Astrocyte (in vitro differentiated cells and primary cell): ENCODE data around the gene USP13. TPM values are rescaled to one million over a fixed set of nuclear protein-coding genes. Genes with fewer than 3 reads are reported as not detected.

Source experiments
- DNase-seq: peaks from one replicate; pipeline ENCODE4 v3.0.0-alpha.2; 2010; ENCODE audit warnings: low read depth
- FAIRE-seq: peaks from 2 replicates; lab custom pipeline; 2011; peaks lifted over from hg19 to GRCh38; lab: Jason Lieb, UNC
- H2AFZ ChIP-seq: 2 replicates; pipeline ENCODE4 v1.6.0; 2012; ENCODE audit warnings: low read depth, low read length, inconsistent platforms
- H3K27ac ChIP-seq: 2 replicates; pipeline ENCODE4 v1.5.1; 2011; ENCODE audit warnings: low read depth, low read length, inconsistent platforms
- H3K27me3 ChIP-seq: 2 replicates; pipeline ENCODE4 v1.6.0; 2011; ENCODE audit warnings: low read length, inconsistent platforms; ENCODE audit not compliant: insufficient read depth
- H3K36me3 ChIP-seq: 2 replicates; pipeline ENCODE4 v1.5.1; 2011; ENCODE audit warnings: low read length, inconsistent platforms; ENCODE audit not compliant: insufficient read depth
- H3K4me1 ChIP-seq: 2 replicates; pipeline ENCODE4 v1.5.1; 2011; ENCODE audit warnings: low read length, inconsistent platforms; ENCODE audit not compliant: insufficient read depth
- H3K4me2 ChIP-seq: 2 replicates; pipeline ENCODE4 v1.6.0; 2012; ENCODE audit warnings: low read length, inconsistent platforms
- H3K4me3 ChIP-seq: 2 replicates; pipeline ENCODE4 v1.5.1; 2011; ENCODE audit warnings: low read depth, mild to moderate bottlenecking, low read length, inconsistent platforms; ENCODE audit not compliant: insufficient read depth
- H3K79me2 ChIP-seq: 2 replicates; pipeline ENCODE4 v1.6.0; 2012; ENCODE audit warnings: mild to moderate bottlenecking, low read length, inconsistent platforms; ENCODE audit not compliant: insufficient read depth
- H3K9ac ChIP-seq: 2 replicates; pipeline ENCODE4 v1.6.0; 2012; ENCODE audit warnings: mild to moderate bottlenecking, low read length, inconsistent platforms
- H3K9me3 ChIP-seq: 2 replicates; pipeline ENCODE4 v1.5.1; 2012; ENCODE audit warnings: low read depth, mild to moderate bottlenecking, low read length, inconsistent platforms; ENCODE audit not compliant: insufficient read depth
- H4K20me1 ChIP-seq: 2 replicates; pipeline ENCODE4 v1.6.0; 2012; ENCODE audit warnings: low read length, inconsistent platforms; ENCODE audit not compliant: insufficient read depth
- H3K27ac Mint-ChIP-seq: one replicate; pipeline ENCODE4 v1.8.0; 2021; ENCODE audit warnings: mild to moderate bottlenecking, mixed read lengths; ENCODE audit not compliant: unreplicated experiment
- H3K27me3 Mint-ChIP-seq: one replicate; pipeline ENCODE4 v1.8.0; 2021; ENCODE audit warnings: low read depth, mixed read lengths; ENCODE audit not compliant: unreplicated experiment
- H3K36me3 Mint-ChIP-seq: one replicate; pipeline ENCODE4 v1.8.0; 2021; ENCODE audit warnings: low read depth, mixed read lengths; ENCODE audit not compliant: unreplicated experiment
- H3K4me1 Mint-ChIP-seq: one replicate; pipeline ENCODE4 v1.8.0; 2021; ENCODE audit warnings: low read depth, mixed read lengths; ENCODE audit not compliant: unreplicated experiment
- H3K4me3 Mint-ChIP-seq: one replicate; pipeline ENCODE4 v1.8.0; 2021; ENCODE audit warnings: mild to moderate bottlenecking, moderate library complexity, mixed read lengths; ENCODE audit not compliant: unreplicated experiment
- H3K9me3 Mint-ChIP-seq: one replicate; pipeline ENCODE4 v1.8.0; 2021; ENCODE audit warnings: mild to moderate bottlenecking, mixed read lengths; ENCODE audit not compliant: unreplicated experiment
- EZH2 ChIP-seq: IDR thresholded peaks from 2 replicates; pipeline ENCODE4 v1.6.1; 2012; ENCODE audit warnings: mild to moderate bottlenecking, low read length, inconsistent platforms; ENCODE audit not compliant: insufficient read depth
- total RNA-seq: library from RNA; stranded (reverse); gene quantifications from 2 replicates; pipeline ENCODE4 v1.2.1, GENCODE V29; 2021
- TF ChIP-seq, protein P1 (sequence below): IDR thresholded peaks from 2 replicates; pipeline ENCODE4 v1.5.1; 2011; ENCODE audit warnings: low read depth, mild to moderate bottlenecking, inconsistent platforms, low read length, moderate library complexity; ENCODE audit not compliant: insufficient read depth

USP13 gene
- total RNA-seq, 1 donor from 2014 or later, result 7.4 TPM

DNA sequence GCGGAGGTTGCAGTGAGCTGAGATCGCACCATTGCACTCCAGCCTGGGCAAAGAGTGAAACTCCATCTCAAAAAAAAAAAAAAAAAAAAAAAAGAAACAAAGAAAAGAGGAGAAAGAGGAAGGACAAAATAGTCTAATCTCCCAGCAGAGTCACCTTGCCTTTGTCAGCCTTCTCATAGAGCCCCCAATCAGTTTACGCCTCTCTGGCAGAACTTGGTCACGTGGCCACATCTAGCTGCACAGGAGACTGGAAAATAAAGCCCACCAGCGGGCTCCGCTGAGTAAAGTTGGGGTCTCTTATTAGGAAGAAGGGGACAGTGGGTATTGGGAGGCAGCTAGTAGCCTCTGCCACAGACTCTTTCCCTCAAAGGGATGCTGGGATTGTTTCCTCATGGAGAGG, 41.9 kb downstream of the USP13 start:
- Histone ChIP-seq H2AFZ (no peak overlapping the region), H3K4me3 (no peak overlapping the region), H3K9me3 (no peaks in the 10 kb centered on the region), H3K9ac (no peak overlapping the region), H3K4me2 (no peak overlapping the region), H3K4me1 (no peaks in the 10 kb centered on the region), H3K36me3 (peaks cover 4% of the 10 kb centered on the region), H3K79me2 (peaks cover 18% of the 10 kb centered on the region), H4K20me1 (peaks cover 4% of the 10 kb centered on the region), H3K27me3 (no peaks in the 10 kb centered on the region), H3K27ac (no peak overlapping the region)
- Mint-ChIP-seq H3K27me3 (no peaks in the 10 kb centered on the region), H3K4me1 (no peaks in the 10 kb centered on the region), H3K4me3 (no peak overlapping the region), H3K27ac (no peak overlapping the region), H3K36me3 (peaks cover 4% of the 10 kb centered on the region), H3K9me3 (peaks cover 4% of the 10 kb centered on the region)
- TF ChIP-seq EZH2, result no peak
- TF ChIP-seq, protein P1, sequence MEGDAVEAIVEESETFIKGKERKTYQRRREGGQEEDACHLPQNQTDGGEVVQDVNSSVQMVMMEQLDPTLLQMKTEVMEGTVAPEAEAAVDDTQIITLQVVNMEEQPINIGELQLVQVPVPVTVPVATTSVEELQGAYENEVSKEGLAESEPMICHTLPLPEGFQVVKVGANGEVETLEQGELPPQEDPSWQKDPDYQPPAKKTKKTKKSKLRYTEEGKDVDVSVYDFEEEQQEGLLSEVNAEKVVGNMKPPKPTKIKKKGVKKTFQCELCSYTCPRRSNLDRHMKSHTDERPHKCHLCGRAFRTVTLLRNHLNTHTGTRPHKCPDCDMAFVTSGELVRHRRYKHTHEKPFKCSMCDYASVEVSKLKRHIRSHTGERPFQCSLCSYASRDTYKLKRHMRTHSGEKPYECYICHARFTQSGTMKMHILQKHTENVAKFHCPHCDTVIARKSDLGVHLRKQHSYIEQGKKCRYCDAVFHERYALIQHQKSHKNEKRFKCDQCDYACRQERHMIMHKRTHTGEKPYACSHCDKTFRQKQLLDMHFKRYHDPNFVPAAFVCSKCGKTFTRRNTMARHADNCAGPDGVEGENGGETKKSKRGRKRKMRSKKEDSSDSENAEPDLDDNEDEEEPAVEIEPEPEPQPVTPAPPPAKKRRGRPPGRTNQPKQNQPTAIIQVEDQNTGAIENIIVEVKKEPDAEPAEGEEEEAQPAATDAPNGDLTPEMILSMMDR, result no peak
- no peak for DNase-seq
- FAIRE-seq, result no peak

DNA sequence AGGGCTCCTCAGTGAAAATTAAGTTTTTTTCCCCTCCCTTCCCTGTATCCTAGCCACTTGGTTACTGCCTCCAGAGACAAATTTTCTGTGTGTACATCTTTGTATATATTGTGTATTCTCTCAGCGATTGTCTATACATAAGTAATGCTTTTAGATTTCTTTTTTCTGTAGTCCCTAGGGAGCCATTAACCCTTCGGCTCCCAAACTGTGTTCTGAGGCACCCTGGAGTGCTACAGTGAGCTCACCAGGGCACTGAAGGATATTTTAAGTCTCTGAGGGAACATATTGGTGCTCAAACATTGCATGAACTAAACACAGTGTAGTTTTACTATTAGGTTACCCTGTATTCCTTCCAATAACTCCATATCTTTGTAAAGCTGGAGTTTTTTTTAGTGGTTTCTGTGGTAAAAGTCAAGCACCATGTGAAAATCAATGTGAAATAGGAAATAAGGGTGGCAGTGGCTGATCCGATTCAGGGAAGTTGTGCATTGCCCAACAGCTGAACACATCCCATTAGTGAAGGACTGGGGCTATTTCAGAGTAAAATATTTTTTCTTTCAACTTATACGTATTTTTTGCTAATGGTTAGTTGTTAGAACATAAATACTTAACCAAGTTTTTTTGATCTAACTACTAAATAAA, 43.0 kb downstream of the USP13 start:
- Mint-ChIP-seq H3K36me3 (peaks cover 4% of the 10 kb centered on the region), H3K27ac (no peak overlapping the region), H3K4me1 (no peaks in the 10 kb centered on the region), H3K27me3 (no peaks in the 10 kb centered on the region), H3K9me3 (peaks cover 4% of the 10 kb centered on the region), H3K4me3 (no peak overlapping the region)
- no peak overlapping the region for H3K4me3 ChIP-seq
- peaks cover 4% of the 10 kb centered on the region for H4K20me1 ChIP-seq
- no peaks in the 10 kb centered on the region for H3K9me3 ChIP-seq
- no peak for FAIRE-seq
- no peak overlapping the region for H3K27ac ChIP-seq
- no peaks in the 10 kb centered on the region for H3K27me3 ChIP-seq
- no peak overlapping the region for H2AFZ ChIP-seq
- TF ChIP-seq, protein P1, result no peak
- TF ChIP-seq EZH2, result no peak
- no peak for DNase-seq
- H3K4me2 ChIP-seq, result no peak overlapping the region
- peaks cover 12% of the 10 kb centered on the region for H3K79me2 ChIP-seq
- H3K9ac ChIP-seq, result no peak overlapping the region
- H3K4me1 ChIP-seq, result no peaks in the 10 kb centered on the region
- peaks cover 4% of the 10 kb centered on the region for H3K36me3 ChIP-seq

DNA sequence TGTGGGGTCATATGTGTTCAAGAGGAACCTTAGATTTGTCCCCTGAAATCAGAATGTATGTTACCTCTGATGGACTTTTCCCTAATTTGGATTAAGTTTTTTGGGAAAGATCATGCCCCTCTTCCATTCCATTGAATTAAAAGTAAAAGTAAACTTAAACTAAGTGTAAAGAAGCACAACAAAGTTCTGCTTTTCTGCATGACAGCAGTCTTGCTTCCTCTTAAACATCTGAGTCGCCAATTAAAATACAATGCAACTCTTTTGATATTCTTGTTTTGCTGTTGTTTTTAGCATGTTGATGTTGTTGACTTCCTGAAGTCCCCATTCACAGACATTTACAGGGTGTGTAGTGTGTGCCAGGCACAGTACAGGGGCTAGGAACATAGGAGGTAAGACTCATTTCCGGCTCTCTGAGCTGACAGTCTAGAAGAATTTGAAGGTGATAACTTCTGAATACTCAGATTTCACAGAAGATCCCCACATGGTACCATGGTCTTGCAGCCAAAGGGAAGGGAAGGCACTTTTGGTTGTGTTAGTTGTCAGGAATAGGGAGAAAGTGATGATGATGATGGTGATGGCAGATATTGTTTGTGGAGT, 45.0 kb downstream of the USP13 start:
- no peak overlapping the region for H3K9ac ChIP-seq
- H3K4me1 ChIP-seq, result no peaks in the 10 kb centered on the region
- FAIRE-seq (no peak), DNase-seq (no peak)
- H3K36me3 Mint-ChIP-seq, result peaks cover 4% of the 10 kb centered on the region
- no peaks in the 10 kb centered on the region for H3K27me3 ChIP-seq
- H3K4me2 ChIP-seq, result no peak overlapping the region
- no peak overlapping the region for H3K27ac ChIP-seq
- peaks cover 4% of the 10 kb centered on the region for H4K20me1 ChIP-seq
- no peak overlapping the region for H2AFZ ChIP-seq
- no peak for TF ChIP-seq EZH2
- TF ChIP-seq, protein P1, result no peak
- no peaks in the 10 kb centered on the region for H3K27me3 Mint-ChIP-seq
- peaks cover 12% of the 10 kb centered on the region for H3K79me2 ChIP-seq
- peaks cover 4% of the 10 kb centered on the region for H3K9me3 Mint-ChIP-seq
- H3K36me3 ChIP-seq, result peaks cover 4% of the 10 kb centered on the region
- no peak overlapping the region for H3K27ac Mint-ChIP-seq
- no peak overlapping the region for H3K4me3 ChIP-seq
- H3K4me3 Mint-ChIP-seq, result no peak overlapping the region
- H3K4me1 Mint-ChIP-seq, result no peaks in the 10 kb centered on the region
- H3K9me3 ChIP-seq, result no peaks in the 10 kb centered on the region
